Fibroblast of mammary gland (primary cell): ENCODE data around the gene CABLES2.

Experiments used
- DNase-seq: peaks from one replicate; pipeline ENCODE4 v3.0.0-alpha.2; 2010; ENCODE audit warnings: low read depth
- H3K4me3 ChIP-seq: 2 replicates; pipeline ENCODE4 v1.5.1; 2011; ENCODE audit warnings: low read depth, mild to moderate bottlenecking, low read length, moderate library complexity; ENCODE audit not compliant: control insufficient read depth
- CTCF ChIP-seq: conservative IDR thresholded peaks from 2 replicates; pipeline ENCODE4 v1.5.1; 2011; ENCODE audit warnings: low read depth, low read length, inconsistent platforms; ENCODE audit not compliant: control insufficient read depth, insufficient read depth

Gene CABLES2

GRCh38 chr20:62407221-62407992, at the start of gene CABLES2:
TSS of gene CABLES2 (minus strand) at chr20:62407285. CDS start at chr20:62407276, 9 bp downstream.
- H3K4me3 ChIP-seq = peak within 1 kb of the TSS; percentile 51
- DNase-seq = peak; percentile 90
- no peak for TF ChIP-seq CTCF

GRCh38 chr20:62455929-62456328, 48.8 kb upstream of the CABLES2 start:
- DNase-seq = no peak
- H3K4me3 ChIP-seq = no peak overlapping the region
- TF ChIP-seq CTCF = no peak

- H3K4me3 ChIP-seq = no peak overlapping the region
- DNase-seq = no peak
- TF ChIP-seq CTCF = no peak
Measured at GRCh38 chr20:62454904-62455636, 48.0 kb upstream of the CABLES2 start.

GRCh38 chr20:62453186-62453808, 46.2 kb upstream of the CABLES2 start:
- no peak overlapping the region for H3K4me3 ChIP-seq
- no peak for DNase-seq
- no peak for TF ChIP-seq CTCF

GRCh38 chr20:62452475-62453095, 45.5 kb upstream of the CABLES2 start:
- H3K4me3 ChIP-seq = no peak overlapping the region
- DNase-seq = no peak
- TF ChIP-seq CTCF = no peak

- H3K4me3 ChIP-seq = no peak overlapping the region
- TF ChIP-seq CTCF = no peak
- DNase-seq = no peak
Measured at GRCh38 chr20:62451970-62452369, 44.9 kb upstream of the CABLES2 start.
